Measurements from ENCODE around the gene TBC1D10B. TPM values are rescaled to one million over a fixed set of nuclear protein-coding genes. Genes with fewer than 3 reads are reported as not detected.

Gene TBC1D10B, protein sequence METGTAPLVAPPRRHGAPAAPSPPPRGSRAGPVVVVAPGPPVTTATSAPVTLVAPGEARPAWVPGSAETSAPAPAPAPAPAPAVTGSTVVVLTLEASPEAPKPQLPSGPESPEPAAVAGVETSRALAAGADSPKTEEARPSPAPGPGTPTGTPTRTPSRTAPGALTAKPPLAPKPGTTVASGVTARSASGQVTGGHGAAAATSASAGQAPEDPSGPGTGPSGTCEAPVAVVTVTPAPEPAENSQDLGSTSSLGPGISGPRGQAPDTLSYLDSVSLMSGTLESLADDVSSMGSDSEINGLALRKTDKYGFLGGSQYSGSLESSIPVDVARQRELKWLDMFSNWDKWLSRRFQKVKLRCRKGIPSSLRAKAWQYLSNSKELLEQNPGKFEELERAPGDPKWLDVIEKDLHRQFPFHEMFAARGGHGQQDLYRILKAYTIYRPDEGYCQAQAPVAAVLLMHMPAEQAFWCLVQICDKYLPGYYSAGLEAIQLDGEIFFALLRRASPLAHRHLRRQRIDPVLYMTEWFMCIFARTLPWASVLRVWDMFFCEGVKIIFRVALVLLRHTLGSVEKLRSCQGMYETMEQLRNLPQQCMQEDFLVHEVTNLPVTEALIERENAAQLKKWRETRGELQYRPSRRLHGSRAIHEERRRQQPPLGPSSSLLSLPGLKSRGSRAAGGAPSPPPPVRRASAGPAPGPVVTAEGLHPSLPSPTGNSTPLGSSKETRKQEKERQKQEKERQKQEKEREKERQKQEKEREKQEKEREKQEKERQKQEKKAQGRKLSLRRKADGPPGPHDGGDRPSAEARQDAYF
- polyA plus RNA-seq (2012; ENCODE audit: missing spikeins): 12.4 TPM

DNA sequence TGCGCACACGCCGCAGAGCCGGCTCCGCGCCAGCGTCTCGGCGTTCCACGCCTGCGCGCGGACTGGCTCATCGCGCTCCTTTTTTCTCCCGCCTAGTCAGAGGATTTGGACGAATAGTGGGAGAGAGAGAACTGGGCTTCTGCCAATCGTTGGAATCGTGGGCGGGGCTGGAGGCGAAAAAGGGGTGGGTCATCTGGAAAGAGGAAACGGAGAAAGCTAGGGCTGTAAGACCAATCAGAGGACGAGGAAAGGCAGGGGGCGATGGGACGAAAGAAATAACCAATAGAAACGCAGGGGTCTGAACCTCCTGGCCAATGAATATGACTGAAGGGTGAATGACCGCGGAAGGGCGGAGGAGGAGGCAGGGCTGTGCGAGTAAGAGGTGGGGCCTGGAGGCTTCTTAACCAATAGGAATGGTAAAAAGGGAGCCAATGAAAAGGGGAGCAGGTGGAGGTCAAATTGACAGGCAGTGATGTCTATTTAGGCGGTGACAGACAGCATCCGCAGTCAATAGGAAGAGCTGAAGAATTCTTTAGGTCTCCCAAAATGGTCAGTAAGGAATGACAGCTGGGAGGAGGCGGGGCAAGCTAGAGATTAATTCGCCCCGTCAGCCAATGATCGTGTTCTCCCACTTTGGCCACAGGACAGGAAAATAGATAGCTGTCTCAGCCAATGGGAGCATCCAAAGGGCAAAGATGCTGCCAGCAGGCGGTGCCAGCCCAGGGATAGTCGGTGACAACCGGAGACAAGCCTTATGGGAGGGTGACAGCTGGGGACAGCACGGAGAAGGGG, at the start of gene TBC1D10B:
TBC1D10B (minus strand) TSS at position 39 of the 792 bp plus-strand sequence. CDS start 311 bp downstream, outside the sequence.
- peak; percentile 99 for FAIRE-seq
- DNase-seq (ENCODE audit: insufficient read length): peak; percentile 94
- TF ChIP-seq TAF1 (IDR thresholded peaks at IDR 0.05; ENCODE audit: borderline replicate concordance, low read depth, low read length): no peak
- no peak for TF ChIP-seq POLR2AphosphoS5 (IDR thresholded peaks at IDR 0.05; ENCODE audit: low read depth, low read length)
- no peak for TF ChIP-seq POLR2A (IDR thresholded peaks at IDR 0.05; ENCODE audit: low read depth, low read length)

DNA sequence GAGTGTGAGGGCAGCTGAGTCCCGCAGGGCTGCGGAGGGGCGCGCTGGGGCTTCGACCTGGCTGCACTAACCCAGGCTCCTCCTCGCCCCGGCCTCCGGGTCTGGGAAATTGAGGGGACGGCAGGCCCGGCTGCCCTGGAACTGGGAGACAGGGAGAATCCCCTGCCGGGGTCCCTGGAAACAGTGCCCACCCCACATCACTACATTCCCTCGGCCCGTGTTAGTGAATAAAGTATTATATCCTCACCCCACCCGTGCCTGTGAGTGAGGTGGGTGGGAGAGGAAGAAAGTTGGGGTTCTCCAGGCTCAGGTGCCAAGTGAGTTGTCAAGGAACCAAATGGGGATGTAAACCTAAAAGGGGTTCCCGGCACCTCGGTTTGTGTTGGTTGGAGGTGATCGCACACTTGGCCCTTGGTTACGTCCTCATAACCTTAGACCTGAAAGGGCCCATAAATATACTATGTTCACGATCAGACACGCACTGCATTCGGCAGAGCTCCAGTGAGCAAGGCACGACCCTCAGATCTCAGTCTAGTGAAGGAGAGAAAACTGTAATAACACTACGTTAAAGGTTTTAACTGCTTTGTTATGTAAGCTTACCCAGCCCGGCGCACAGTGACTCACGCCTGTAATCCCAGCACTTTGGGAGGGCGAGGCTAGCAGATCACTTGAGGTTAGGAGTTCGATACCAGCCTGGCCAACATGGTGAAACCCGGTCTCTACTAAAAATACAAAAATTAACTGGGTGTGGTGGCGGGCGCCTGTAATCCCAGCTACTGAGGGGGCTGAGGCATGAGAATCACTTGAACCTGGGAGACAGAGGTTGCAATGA, 48.3 kb upstream of the TBC1D10B start:
- TF ChIP-seq TAF1 (IDR thresholded peaks at IDR 0.05; ENCODE audit: borderline replicate concordance, low read depth, low read length) (no peak), POLR2AphosphoS5 (IDR thresholded peaks at IDR 0.05; ENCODE audit: low read depth, low read length) (no peak), POLR2A (IDR thresholded peaks at IDR 0.05; ENCODE audit: low read depth, low read length) (no peak)
- FAIRE-seq: no peak
- no peak for DNase-seq (ENCODE audit: insufficient read length)

DNA sequence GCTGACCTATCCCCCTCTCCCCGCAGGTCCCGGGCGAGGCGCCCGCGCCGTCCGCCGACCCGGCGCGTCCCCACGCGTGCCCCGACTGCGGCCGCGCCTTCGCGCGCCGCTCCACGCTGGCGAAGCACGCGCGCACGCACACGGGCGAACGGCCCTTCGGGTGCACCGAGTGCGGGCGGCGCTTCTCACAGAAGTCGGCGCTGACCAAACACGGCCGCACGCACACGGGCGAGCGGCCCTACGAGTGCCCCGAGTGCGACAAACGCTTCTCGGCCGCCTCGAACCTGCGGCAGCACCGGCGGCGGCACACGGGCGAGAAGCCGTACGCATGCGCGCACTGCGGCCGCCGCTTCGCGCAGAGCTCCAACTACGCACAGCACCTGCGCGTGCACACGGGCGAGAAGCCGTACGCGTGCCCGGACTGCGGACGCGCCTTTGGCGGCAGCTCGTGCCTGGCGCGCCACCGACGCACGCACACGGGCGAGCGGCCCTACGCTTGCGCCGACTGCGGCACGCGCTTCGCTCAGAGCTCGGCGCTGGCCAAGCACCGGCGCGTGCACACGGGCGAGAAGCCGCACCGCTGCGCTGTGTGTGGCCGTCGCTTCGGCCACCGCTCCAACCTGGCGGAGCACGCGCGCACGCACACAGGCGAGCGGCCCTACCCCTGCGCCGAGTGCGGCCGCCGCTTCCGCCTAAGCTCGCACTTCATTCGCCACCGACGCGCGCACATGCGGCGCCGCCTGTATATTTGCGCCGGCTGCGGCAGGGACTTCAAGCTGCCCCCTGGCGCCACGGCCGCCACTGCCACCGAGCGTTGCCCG, 47.4 kb upstream of the TBC1D10B start:
- TF ChIP-seq TAF1 (IDR thresholded peaks at IDR 0.05; ENCODE audit: borderline replicate concordance, low read depth, low read length): 0 out of 2 replicates have a peak, but pooled peaks have one; percentile 29
- peak; percentile 64 for TF ChIP-seq POLR2A (IDR thresholded peaks at IDR 0.05; ENCODE audit: low read depth, low read length)
- peak; percentile 80; the same call in 1 of the 2 replicates for TF ChIP-seq POLR2AphosphoS5 (IDR thresholded peaks at IDR 0.05; ENCODE audit: low read depth, low read length)
- FAIRE-seq (peak; percentile 100), DNase-seq (ENCODE audit: insufficient read length) (peak; percentile 88)

DNA sequence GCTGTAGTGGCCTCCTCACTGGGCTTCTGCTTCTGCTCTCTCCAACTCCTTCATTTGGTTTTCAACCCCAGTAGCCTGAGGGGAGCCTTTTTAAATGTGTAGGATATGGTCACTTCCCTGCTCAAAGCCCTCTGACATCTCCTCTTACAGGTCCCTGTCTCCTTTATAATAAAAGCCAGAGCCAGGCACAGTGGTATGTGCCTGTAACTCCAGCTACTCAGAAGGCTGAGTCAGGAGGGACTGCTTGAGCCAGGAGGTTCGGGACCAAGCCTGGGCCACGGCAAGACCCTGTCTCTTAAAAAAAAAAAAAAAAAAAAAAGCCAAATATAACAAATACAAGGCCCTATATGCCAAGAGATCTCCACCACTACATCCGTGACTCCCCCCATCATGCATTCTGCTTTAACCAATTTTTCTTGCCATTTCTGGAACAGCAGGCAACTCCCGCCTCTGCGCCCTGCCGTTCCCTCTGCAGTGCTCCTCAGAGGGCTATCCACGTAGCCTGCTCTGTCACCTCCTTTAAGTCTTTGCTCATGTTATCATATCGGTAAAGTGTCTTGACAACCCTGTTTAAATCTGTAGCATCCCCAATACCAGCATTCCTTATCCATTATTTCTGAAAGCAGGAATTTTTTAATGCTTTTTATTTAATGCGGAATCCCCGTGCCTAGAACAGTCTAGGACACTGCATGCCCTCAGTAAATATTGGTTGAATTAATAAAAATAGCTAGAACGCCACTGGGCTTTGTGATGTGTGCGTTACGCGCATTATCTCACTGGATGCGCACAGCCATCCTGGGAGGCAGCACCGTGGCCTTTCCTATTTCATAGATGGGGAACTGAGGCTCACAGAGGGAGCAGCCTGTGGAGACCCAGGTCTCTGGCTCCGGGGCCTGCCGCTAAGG, 46.6 kb upstream of the TBC1D10B start:
- FAIRE-seq (no peak), DNase-seq (ENCODE audit: insufficient read length) (no peak)
- TF ChIP-seq TAF1 (IDR thresholded peaks at IDR 0.05; ENCODE audit: borderline replicate concordance, low read depth, low read length) (no peak), POLR2AphosphoS5 (IDR thresholded peaks at IDR 0.05; ENCODE audit: low read depth, low read length) (no peak), POLR2A (IDR thresholded peaks at IDR 0.05; ENCODE audit: low read depth, low read length) (no peak)

DNA sequence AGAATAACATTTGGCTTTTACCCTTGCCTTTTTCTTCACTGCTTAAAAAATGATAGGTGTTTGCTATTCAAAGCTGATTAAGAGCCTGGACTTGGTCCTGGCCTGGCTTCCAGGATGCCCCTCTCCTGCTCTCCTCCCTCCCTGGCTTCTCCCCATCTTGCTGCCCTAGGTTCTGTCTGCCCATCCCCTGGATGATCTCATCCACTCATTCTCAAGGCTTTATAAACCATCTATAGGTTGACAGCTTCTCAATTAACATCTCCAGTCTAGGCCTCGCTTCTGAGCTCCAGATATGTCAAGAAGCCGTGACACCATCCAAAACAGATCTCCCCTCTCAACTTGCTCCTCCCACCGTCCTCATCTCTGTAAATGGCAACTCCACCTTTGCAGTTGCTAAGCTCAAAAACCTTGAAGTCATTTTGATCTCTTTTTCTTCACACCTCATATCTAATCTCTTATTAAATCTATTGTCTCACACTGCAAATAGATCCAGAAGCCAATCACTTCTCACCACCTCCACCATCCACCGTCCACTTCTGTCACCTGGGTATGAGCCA, 45.8 kb upstream of the TBC1D10B start:
- DNase-seq (ENCODE audit: insufficient read length): no peak
- TF ChIP-seq TAF1 (IDR thresholded peaks at IDR 0.05; ENCODE audit: borderline replicate concordance, low read depth, low read length) (no peak), POLR2AphosphoS5 (IDR thresholded peaks at IDR 0.05; ENCODE audit: low read depth, low read length) (no peak)
- no peak for FAIRE-seq

DNA sequence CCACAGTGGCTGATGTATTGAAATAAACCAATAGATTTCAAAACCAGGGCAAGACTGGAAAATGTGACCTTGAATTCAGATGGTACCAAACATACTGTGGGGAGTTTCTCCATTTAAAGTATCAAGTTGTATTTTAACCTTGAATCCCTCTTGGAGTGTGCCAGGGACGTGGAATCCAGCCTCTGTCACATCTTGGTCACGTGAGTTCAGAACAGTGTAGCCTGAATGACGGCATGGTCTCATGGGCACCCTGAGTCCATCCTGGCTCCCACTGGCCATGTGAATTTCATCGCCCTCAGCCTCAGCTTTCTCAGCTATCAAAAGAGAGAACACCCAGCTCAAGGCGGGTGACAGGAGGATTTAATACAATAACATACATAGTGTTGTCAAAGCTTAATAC, 43.9 kb upstream of the TBC1D10B start:
- FAIRE-seq (no peak), DNase-seq (ENCODE audit: insufficient read length) (no peak)
- no peak for TF ChIP-seq TAF1 (IDR thresholded peaks at IDR 0.05; ENCODE audit: borderline replicate concordance, low read depth, low read length)
- no peak for TF ChIP-seq POLR2A (IDR thresholded peaks at IDR 0.05; ENCODE audit: low read depth, low read length)
- TF ChIP-seq POLR2AphosphoS5 (IDR thresholded peaks at IDR 0.05; ENCODE audit: low read depth, low read length): no peak

DNA sequence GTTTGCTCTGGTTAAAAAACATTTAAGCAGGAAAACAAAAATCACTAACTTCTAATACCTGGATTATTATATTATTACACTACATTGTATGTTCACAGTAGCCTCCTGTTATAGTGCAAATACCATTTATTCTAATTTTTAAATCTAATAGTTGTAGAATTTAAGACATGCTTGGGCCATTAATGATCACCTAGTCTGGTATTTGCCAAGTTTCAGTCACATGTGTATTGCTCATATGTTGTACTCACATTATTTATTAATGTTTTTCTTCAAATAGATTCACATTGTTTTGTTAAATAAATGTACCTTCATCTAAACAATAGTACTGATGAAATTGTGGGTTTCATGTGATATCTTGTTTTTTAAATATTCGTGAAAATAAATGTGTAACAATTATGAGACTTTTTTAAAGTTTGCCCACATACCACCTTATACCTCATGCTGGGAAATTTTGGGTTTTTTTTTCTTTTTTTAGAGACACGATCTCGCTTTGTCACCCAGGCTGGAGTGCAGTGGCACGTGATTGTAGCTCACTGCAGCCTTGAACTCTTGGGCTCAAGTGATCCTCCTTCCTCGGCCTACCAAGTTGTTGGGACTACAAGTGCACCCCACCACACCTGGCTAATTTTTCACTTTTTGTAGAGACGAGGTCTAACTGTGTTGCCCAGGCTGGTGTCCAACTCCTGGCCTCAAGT, 43.0 kb upstream of the TBC1D10B start:
- FAIRE-seq: no peak
- no peak for TF ChIP-seq TAF1 (IDR thresholded peaks at IDR 0.05; ENCODE audit: borderline replicate concordance, low read depth, low read length)
- TF ChIP-seq POLR2A (IDR thresholded peaks at IDR 0.05; ENCODE audit: low read depth, low read length): no peak
- TF ChIP-seq POLR2AphosphoS5 (IDR thresholded peaks at IDR 0.05; ENCODE audit: low read depth, low read length): no peak
- DNase-seq (ENCODE audit: insufficient read length): no peak

Data from GM12892 (cell line).